HG02938 (cell line): ENCODE results near the gene SPINT2.

ENCODE experiments used
- ATAC-seq: cut with Tn5 transposase; IDR thresholded peaks from one replicate; pipeline ENCODE4 v1.9.1; 2021; ENCODE audit warnings: mild to moderate bottlenecking, moderate library complexity; ENCODE audit not compliant: unreplicated experiment

SPINT2 gene

GRCh38 chr19:38266981-38267597 lies 2.7 kb downstream of the SPINT2 start:
- no peak for ATAC-seq

GRCh38 chr19:38267761-38268483 lies 3.5 kb downstream of the SPINT2 start:
- ATAC-seq = no peak

- ATAC-seq = no peak
These were observed 4.2 kb downstream of the SPINT2 start for GRCh38 chr19:38268539-38268938.

- ATAC-seq = no peak
These were observed 6.3 kb downstream of the SPINT2 start for GRCh38 chr19:38270587-38271167.

- ATAC-seq = no peak
These were observed 9.1 kb downstream of the SPINT2 start for GRCh38 chr19:38273499-38273898.

GRCh38 chr19:38274739-38275138 lies 10.4 kb downstream of the SPINT2 start:
- no peak for ATAC-seq

- no peak for ATAC-seq
These were observed 12.7 kb downstream of the SPINT2 start for GRCh38 chr19:38276942-38277517.

GRCh38 chr19:38277549-38277948 lies 13.2 kb downstream of the SPINT2 start:
- ATAC-seq = no peak

- no peak for ATAC-seq
These were observed 13.8 kb downstream of the SPINT2 start for GRCh38 chr19:38277969-38278680.

- no peak for ATAC-seq
These were observed 14.4 kb downstream of the SPINT2 start for GRCh38 chr19:38278751-38279150.

- no peak for ATAC-seq
These were observed 15.9 kb downstream of the SPINT2 start for GRCh38 chr19:38280030-38280921.

GRCh38 chr19:38281811-38282566 lies 17.6 kb downstream of the SPINT2 start:
- ATAC-seq = no peak

- no peak for ATAC-seq
These were observed 18.9 kb downstream of the SPINT2 start for GRCh38 chr19:38283271-38283670.

- ATAC-seq = no peak
These were observed 20.0 kb downstream of the SPINT2 start for GRCh38 chr19:38284422-38284821.

- no peak for ATAC-seq
These were observed 21.2 kb downstream of the SPINT2 start for GRCh38 chr19:38285567-38285966.

GRCh38 chr19:38287604-38288003 lies 23.2 kb downstream of the SPINT2 start:
- ATAC-seq = no peak

- ATAC-seq = no peak
These were observed 23.9 kb downstream of the SPINT2 start for GRCh38 chr19:38288123-38288855.

GRCh38 chr19:38289955-38290354 lies 25.6 kb downstream of the SPINT2 start:
- no peak for ATAC-seq

- no peak for ATAC-seq
These were observed 26.3 kb downstream of the SPINT2 start for GRCh38 chr19:38290631-38291147.
